Erythroblast (primary cell): ENCODE measurements around the gene TGFBI.

Experiments
- DNase-seq, 2 experiments: peaks; one replicate each; lab custom pipeline; 2025; lab: John Stamatoyannopoulos, UW
- GATA1 ChIP-seq: IDR thresholded peaks from 2 replicates; pipeline ENCODE4 v1.6.1; 2011; ENCODE audit warnings: low read depth, mild to moderate bottlenecking, control low read depth, low read length, moderate library complexity
- POLR2A ChIP-seq: IDR thresholded peaks from 2 replicates; pipeline ENCODE4 v1.6.1; 2011; ENCODE audit warnings: mild to moderate bottlenecking, low read length

The TGFBI gene

DNA sequence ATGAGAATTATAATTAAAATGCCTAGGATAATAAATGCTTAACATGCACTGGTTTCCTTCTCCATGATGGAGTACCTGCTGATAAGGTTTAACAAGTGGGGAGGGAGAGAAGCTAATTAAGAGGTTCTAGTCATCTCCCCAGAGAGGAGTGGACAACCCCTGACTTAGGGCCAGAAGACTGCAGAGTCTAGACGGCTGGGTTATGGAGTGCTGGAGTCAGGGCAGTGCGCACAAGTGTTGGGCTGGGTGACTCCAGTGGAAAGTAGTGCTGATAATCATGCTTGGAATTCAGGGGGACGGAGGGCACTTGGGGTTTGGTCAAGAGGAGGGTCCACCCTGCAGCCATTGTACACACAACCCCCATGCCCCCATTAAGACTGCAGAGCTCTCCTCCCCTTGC is 32.8 kb upstream of the TGFBI start:
- DNase-seq = no peak
- TF ChIP-seq GATA1 (no peak), POLR2A (no peak)

DNA sequence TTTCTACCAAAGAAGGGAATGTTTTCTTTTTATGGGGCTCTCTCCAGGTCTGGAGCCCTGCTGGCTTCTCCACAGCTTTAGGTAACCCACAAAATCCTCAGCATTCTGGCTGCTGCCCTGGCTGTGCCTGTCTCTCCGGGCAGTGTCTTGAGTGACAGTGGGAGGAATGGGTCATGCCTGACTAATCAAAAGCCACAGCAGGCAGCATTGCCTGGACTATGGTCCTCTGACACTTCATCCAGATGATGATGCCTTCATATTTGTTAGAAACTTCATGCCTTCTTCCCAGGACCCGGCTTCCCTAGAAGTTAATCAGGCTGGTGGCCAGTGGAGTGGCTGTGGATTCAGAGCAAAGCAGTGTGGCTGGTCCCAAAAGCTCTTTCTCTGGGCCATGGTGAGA is 32.2 kb upstream of the TGFBI start:
- TF ChIP-seq POLR2A (no peak), GATA1 (no peak)
- no peak for DNase-seq

DNA sequence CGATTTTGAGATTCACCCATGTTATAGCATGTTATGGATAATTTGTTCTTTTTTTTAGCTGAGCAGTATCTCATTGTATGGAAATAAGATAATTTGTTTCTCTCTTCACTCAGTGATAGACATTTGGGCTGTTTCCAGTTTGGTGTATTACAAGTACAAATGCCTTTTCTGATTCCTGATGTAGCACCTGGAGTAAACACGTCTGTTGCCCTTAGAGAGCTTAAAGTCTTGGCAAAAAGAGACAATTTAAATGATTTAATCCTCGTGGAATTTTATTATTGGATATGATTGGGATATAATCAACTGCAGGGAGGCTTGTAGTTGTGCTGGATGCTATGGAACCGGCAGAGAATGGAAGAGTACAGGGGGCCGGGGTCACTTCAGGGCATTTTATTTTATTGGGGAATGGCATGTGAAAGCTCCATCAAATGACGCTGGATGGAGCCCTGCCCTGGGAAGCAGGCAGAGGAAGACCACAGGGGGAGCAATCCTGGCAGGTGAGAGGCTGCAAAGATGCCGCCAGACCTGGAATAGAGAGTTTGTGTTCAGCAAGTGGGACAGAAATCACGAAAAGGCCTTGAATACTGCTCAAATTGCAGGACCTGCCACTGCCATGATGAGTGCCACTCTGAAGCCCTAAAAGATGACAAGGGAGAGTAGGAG is 31.0 kb upstream of the TGFBI start:
- TF ChIP-seq GATA1 (no peak), POLR2A (no peak)
- no peak for DNase-seq

DNA sequence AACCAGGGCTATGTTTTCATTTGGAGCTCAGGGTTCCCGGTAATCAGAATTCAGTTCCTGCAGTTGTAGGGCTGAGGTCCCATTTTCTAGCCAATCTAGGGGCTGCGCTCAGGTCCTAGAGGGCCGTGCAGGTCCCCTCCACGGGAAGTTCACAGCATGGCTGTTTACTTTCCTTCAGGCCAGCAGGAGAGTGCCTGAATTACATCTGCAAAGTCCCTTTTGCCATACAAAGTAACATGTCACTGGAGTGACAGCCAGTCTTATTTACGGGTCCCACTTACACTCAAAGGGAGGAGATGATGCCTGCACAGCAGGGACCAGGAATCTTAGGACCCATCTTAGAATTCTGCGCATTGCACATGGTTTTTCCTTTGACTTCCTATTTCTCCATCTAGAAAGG is 29.9 kb upstream of the TGFBI start:
- TF ChIP-seq GATA1 = no peak
- no peak for TF ChIP-seq POLR2A
- no peak for DNase-seq

DNA sequence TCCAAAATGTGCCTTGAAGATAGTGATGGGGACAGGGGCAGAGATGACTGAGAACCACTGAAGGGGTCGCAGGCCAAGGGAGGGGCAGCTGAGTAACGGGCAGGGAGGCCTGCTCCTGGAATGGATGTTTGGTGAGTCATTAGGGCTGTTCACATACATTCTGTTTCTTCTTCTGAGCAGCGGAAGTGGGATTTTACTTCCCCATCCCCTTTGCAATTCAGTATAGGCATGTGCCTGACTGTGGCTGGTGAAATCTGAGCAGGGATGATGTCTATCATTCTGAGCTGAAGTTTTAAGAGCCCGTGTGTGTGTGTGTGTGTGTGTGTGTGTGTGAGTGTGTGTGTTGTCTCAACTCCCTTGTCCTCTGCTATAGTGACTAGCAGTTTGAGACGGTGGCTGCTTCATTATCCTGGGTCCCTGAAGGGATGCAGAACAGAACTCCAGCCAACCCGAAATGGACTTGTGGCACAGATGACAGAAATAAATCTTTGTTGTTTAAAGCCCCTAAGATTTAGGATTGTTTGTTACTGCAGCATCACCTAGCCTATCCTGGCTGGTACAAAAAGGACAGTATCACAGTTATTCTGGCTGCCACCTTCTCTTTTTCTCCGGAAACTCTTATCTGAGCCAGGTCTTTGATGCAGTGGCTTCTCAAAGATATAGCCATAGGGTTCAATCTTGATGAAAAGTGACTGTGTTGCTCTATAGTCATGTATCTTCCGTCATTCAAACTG is 29.2 kb upstream of the TGFBI start:
- TF ChIP-seq POLR2A (no peak), GATA1 (no peak)
- DNase-seq = no peak

DNA sequence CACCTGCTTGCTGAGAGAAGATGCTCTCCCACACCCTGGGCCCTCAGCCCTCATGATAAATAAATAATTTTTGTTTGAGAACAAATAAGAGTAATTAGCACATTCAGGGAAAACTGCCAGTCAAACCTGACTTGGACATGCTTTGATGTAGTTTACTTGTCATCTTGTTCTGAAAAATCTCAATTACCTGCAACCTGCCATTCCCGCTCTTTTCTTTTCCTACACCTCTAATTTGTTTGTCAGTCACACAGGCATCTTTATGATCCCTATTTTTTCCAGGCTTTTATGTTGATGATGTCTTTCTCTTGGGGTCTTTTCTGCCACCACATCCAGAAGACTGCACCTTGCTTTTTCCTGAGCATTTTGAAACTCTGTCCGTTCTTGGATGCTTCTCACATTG is 28.6 kb upstream of the TGFBI start:
- no peak for DNase-seq
- TF ChIP-seq GATA1 (no peak), POLR2A (no peak)

DNA sequence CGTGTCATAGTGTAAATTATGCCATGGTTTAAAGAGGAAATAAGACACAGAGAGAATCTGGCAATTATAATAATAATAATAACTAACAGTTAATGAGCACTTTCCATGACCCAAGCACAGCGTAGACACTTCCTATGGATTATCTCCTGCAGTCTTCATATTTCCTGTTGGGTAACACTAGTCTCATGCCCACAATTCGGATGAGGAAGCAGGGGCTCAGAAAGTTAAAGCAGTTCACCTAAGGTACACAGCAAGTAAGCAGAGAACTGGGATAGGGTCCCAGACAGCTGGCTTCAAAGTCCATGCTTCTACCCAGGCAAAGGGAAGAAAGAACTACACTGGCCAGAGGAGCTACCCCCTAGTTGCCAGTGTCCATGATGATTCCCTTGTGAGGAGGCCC is 27.9 kb upstream of the TGFBI start:
- DNase-seq = no peak

DNA sequence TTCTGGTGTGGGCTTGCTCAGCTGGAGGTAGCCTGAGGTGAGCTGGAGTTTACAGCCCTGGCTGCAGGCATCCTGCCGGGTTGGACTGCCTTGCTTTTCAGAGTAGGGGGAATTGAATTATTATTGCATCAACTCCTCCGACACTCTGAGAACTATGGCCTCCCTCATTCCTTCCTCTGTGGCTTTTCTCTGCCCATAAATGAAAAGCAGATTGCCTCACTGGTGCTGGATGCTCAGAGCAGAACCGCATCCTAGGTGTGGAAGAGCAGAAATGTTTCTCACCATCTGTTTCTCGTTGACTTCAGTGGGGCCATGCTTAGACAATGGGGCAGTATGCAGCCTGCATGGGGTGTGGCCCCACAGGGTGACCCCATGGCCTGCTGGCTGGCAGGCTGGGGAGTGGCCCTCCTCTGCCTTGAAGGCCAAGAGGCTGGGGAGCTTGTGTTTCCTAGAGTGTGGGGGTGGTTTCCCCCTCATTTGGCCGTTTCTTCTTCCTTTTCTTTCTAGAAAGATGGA is 27.3 kb upstream of the TGFBI start:
- TF ChIP-seq GATA1 (no peak), POLR2A (no peak)
- DNase-seq = no peak

More for the DNA sequence above, 27.9 kb upstream of the TGFBI start:
- no peak for TF ChIP-seq POLR2A
- no peak for TF ChIP-seq GATA1

DNA sequence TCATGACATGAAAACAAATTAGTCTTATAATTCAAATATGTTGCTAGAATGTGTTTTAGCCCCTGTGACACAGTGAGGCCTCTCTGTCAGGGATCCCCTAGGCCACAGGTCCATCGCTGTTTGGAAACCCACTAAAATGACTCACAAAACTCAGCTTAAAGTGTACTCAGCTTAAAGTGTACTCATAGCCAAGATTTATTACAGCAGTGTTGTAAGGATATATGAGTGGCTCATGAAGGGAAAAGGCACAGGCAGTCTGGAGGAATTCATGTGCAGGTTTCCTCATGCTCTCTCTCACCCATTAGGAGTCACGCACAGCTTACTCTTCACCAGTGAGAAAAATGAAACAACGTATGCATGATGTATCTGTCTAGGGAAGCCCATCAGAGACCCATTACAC is 24.4 kb upstream of the TGFBI start:
- TF ChIP-seq POLR2A (no peak), GATA1 (no peak)
- DNase-seq = no peak

DNA sequence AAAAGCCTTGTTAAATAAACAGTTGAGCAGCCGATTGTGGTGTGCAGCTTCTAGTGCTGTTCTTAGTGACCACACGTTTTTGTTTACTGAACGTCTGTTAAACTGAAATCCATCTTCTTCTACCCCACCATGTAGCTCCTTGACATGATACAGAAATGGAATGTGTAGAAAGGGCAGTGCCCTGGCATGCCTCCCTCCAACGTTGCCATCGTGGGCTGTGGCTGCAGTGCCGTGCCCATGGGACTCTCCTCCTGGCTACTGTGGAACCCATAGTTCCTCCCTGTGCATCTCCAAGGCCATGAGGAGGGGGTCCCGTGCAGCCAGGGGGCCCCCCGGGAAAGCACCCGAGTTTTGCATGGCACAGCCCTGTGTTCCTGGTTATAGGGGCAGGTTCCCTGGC is 23.3 kb upstream of the TGFBI start:
- DNase-seq = no peak
- no peak for TF ChIP-seq POLR2A
- no peak for TF ChIP-seq GATA1

DNA sequence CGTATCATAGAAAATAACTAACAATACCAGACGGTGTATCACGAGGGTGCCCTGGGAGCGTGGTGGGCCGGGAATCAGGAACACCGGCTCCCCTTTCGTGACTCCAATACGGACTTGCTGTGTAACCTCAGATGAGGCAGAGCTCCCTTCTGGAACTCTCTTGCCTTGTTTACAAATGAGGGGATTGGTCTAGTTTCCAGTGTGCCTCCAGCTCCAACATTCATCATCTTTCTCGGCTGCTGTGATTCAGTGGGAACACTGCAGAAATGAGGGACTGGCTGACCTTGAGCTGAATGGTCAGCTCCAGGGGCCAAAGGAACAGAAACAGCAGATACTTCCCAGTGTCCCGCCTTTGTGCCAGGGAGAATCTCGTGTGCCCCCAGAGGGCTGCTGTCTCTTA is 22.6 kb upstream of the TGFBI start:
- DNase-seq = no peak
- no peak for TF ChIP-seq POLR2A
- no peak for TF ChIP-seq GATA1

DNA sequence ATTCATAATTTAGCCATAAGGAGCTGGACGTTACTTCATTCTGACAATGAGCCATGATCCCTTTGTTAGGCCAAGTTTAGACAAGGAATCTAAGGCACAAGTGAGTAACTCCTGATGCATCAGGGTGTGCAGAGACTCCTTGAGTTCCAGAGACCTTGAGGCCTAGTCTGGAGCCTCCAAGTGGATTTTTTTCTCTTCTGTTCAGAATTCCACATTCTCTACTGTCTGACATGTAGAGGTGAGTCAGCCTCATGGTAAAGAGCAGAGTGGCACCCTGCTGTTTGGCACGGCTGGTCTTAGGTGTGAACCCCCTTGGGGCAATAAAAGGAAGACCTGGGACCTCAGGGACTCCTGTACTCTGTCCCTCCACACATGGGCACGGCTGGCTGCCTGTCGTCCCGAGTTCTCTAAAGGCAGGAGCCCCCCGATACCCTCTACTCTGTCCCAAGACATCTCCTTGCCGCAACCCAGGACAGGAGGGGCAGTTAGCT is 22.0 kb upstream of the TGFBI start:
- no peak for TF ChIP-seq GATA1
- no peak for TF ChIP-seq POLR2A
- no peak for DNase-seq

DNA sequence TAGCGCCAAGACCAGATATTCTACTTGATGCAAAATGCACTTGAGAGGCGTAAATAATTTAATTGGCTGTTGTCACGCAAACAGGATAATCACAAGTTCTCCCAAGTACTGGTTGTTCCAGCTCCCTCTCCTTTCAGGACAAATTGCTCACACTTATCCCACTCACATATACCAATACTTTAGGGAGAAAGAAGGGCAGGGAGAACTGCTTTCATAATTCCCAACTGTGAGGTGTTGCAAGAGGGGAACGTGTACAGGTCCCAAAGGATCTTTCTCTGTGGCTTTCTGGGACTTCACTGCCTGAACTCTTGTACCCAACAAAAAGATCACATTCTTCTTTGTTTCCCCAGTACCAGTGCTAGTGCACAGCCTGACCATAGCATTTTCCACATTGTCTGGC is 21.5 kb upstream of the TGFBI start:
- DNase-seq = no peak
- TF ChIP-seq POLR2A = no peak
- TF ChIP-seq GATA1 = no peak

DNA sequence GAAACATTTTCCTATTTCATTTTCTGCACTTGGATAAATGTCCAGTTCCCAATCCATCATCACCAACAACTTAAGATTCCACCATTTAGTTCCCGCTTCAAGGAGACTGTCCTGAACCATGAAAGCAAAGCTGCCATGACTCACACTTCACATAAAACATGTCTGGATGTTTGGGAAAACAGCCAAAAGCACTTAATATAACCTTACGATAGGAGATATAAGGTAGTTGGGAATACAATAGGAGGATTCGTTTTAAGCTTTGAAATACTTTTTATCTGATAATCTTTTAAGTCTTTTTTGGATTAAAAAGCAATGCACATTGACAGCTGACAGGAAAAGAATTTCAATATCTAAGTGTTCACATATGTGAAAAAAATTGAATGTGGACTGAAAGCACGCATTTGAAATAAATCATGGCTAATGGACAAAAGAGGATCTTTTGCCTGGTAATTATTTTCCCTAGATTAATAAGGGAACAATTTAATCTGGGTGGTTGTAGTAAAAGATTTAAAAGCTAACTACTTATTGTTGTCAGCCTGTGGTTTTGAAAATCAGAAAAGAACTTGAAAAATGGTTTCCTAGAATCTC is 17.3 kb upstream of the TGFBI start:
- DNase-seq = no peak
- TF ChIP-seq POLR2A (no peak), GATA1 (no peak)

DNA sequence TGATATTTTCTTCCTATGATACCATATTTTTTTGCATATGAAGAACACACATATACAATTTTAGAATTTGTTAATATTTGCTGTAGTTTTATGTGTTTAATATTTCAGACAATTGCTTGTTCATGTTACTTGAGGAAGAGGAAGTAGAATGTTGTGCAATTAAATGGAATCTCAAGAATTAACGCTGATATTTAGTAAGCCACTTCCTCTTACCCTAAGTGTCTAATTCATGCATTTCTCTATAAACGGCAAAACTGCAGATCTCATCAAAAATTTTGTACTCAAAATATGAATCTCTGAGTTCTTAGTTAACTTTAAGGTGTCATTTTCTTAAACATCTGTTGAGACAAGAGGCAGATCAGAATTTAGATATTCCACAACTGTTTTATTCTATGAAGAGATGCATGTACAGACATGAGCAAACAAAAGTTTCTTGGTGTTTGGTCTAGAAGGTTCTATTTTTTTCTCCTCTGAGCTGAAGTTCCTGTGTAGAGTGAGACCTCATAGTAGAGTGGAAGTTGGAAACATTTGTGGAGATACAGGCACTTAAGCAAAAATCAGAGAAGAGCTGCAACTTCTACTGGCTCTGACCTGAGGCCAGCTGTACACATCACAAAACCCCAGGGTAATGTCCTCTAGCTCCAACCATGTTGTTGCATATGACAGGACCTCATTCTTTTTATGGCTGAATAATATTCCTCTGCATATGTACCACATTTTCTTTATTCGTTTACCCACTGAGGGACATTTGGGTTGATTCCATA is 16.6 kb upstream of the TGFBI start:
- TF ChIP-seq POLR2A (no peak), GATA1 (no peak)
- DNase-seq = no peak
